HAP-1 (cell line): Measurements from ENCODE around the gene PEA15.

Experiments
- DNase-seq, 2 experiments: peaks; one replicate each; pipeline ENCODE4 v3.0.0-alpha.2; 2016 to 2020; ENCODE audit warnings: low spot score in 2 of 2
- H3K27me3 ChIP-seq: fragments of 250-450 bp; sonication (Bioruptor Pico); 2 replicates; pipeline ENCODE4 v1.5.1; 2020; ENCODE audit warnings: low read depth, mild to moderate bottlenecking, moderate library complexity
- H3K36me3 ChIP-seq: fragments of 250-450 bp; sonication (Bioruptor Pico); replicated peaks from 2 replicates; pipeline ENCODE4 v1.5.1; 2020; ENCODE audit warnings: mild to moderate bottlenecking
- H3K4me1 ChIP-seq: fragments of 250-450 bp; sonication (Bioruptor Pico); 2 replicates; pipeline ENCODE4 v1.5.1; 2020; ENCODE audit warnings: mild to moderate bottlenecking
- H3K4me3 ChIP-seq: fragments of 250-450 bp; sonication (Bioruptor Pico); 2 replicates; pipeline ENCODE4 v1.5.1; 2020; ENCODE audit warnings: mild to moderate bottlenecking, moderate library complexity
- H3K9me3 ChIP-seq: fragments of 250-450 bp; sonication (Bioruptor Pico); 2 replicates; pipeline ENCODE4 v1.5.1; 2020; ENCODE audit warnings: mild to moderate bottlenecking, moderate library complexity
- in situ Hi-C: fragments of 300-500 bp; cut with MboI; formaldehyde crosslinking; loops from 3 replicates; pipeline ENCODE4 v1.14.3; 2020; ENCODE audit warnings: low sequenced_read_pairs, inconsistent platforms, mixed read lengths

PEA15 gene

GRCh38 chr1:160189649-160190625 is 15.2 kb upstream of the PEA15 start, which contains the start of gene CASQ1:
Gene CASQ1, plus strand, starts transcription at chr1:160190575. Its CDS starts 177 bp downstream, at chr1:160190752.
- no peaks in the 10 kb centered on the region for H3K36me3 ChIP-seq
- in situ Hi-C loops, result loop anchor here (5.0 kb wide), 1 partner anchor 102 kb away; no protein-coding TSS in a partner anchor
- DNase-seq, result no peak
- H3K27me3 ChIP-seq, result peaks cover 2% of the 10 kb centered on the region; the same call in 1 of the 2 replicates
- no peak within 1 kb of the TSS for H3K4me3 ChIP-seq
- no peaks in the 10 kb centered on the region for H3K9me3 ChIP-seq
- H3K4me1 ChIP-seq, result peaks cover 4% of the 10 kb centered on the region; the same call in 1 of the 2 replicates

GRCh38 chr1:160191756-160192155 is 13.4 kb upstream of the PEA15 start:
- no peaks in the 10 kb centered on the region for H3K36me3 ChIP-seq
- no peak overlapping the region for H3K4me3 ChIP-seq
- in situ Hi-C loops, result loop anchor here (5.0 kb wide), 1 partner anchor 101 kb away; no protein-coding TSS in a partner anchor
- H3K27me3 ChIP-seq, result peaks cover 2% of the 10 kb centered on the region; the same call in 1 of the 2 replicates
- peaks cover 4% of the 10 kb centered on the region; the same call in 1 of the 2 replicates for H3K4me1 ChIP-seq
- no peaks in the 10 kb centered on the region for H3K9me3 ChIP-seq
- DNase-seq, result no peak

- H3K4me3 ChIP-seq, result no peak overlapping the region
- H3K27me3 ChIP-seq, result peaks cover 2% of the 10 kb centered on the region; the same call in 1 of the 2 replicates
- H3K9me3 ChIP-seq, result no peaks in the 10 kb centered on the region
- H3K4me1 ChIP-seq, result peaks cover 4% of the 10 kb centered on the region; the same call in 1 of the 2 replicates
- no peaks in the 10 kb centered on the region for H3K36me3 ChIP-seq
- in situ Hi-C loops, result loop anchor here (5.0 kb wide), 1 partner anchor 100 kb away; no protein-coding TSS in a partner anchor
- no peak for DNase-seq
These were observed 12.9 kb upstream of the PEA15 start for GRCh38 chr1:160192234-160192633.

GRCh38 chr1:160193091-160193819 is 11.9 kb upstream of the PEA15 start:
- in situ Hi-C loops, result loop anchor here (5.0 kb wide), 1 partner anchor 99 kb away; no protein-coding TSS in a partner anchor
- Histone ChIP-seq H3K36me3 (no peaks in the 10 kb centered on the region), H3K4me3 (no peak overlapping the region), H3K27me3 (peaks cover 2% of the 10 kb centered on the region; the same call in 1 of the 2 replicates), H3K4me1 (peaks cover 4% of the 10 kb centered on the region; the same call in 1 of the 2 replicates), H3K9me3 (no peaks in the 10 kb centered on the region)
- peak; percentile 72 to 93 for DNase-seq

GRCh38 chr1:160193832-160194736 is 11.1 kb upstream of the PEA15 start:
- no peaks in the 10 kb centered on the region for H3K9me3 ChIP-seq
- no peak for DNase-seq
- in situ Hi-C loops, result loop anchor here (5.0 kb wide), 1 partner anchor 98 kb away; no protein-coding TSS in a partner anchor
- H3K4me3 ChIP-seq, result no peak overlapping the region
- H3K4me1 ChIP-seq, result peaks cover 4% of the 10 kb centered on the region; the same call in 1 of the 2 replicates
- H3K36me3 ChIP-seq, result no peaks in the 10 kb centered on the region
- H3K27me3 ChIP-seq, result peaks cover 2% of the 10 kb centered on the region; the same call in 1 of the 2 replicates

- Histone ChIP-seq H3K27me3 (peaks cover 2% of the 10 kb centered on the region; the same call in 1 of the 2 replicates), H3K4me3 (no peak overlapping the region), H3K9me3 (no peaks in the 10 kb centered on the region), H3K4me1 (peaks cover 4% of the 10 kb centered on the region; the same call in 1 of the 2 replicates), H3K36me3 (no peaks in the 10 kb centered on the region)
- in situ Hi-C loops, result loop anchor here (5.0 kb wide), 1 partner anchor 98 kb away; no protein-coding TSS in a partner anchor
- no peak for DNase-seq
These were observed 10.5 kb upstream of the PEA15 start for GRCh38 chr1:160194737-160195059.

- in situ Hi-C loops, result no loop called here
- Histone ChIP-seq H3K36me3 (no peaks in the 10 kb centered on the region), H3K9me3 (no peaks in the 10 kb centered on the region), H3K4me1 (peaks cover 4% of the 10 kb centered on the region; the same call in 1 of the 2 replicates), H3K27me3 (peaks cover 2% of the 10 kb centered on the region; the same call in 1 of the 2 replicates), H3K4me3 (no peak overlapping the region)
- no peak for DNase-seq
These were observed 9.0 kb upstream of the PEA15 start for GRCh38 chr1:160196143-160196542.

- peaks cover 4% of the 10 kb centered on the region; the same call in 1 of the 2 replicates for H3K4me1 ChIP-seq
- DNase-seq, result no peak
- no peak overlapping the region for H3K4me3 ChIP-seq
- no peaks in the 10 kb centered on the region for H3K9me3 ChIP-seq
- H3K27me3 ChIP-seq, result peaks cover 2% of the 10 kb centered on the region; the same call in 1 of the 2 replicates
- no peaks in the 10 kb centered on the region for H3K36me3 ChIP-seq
- in situ Hi-C loops, result no loop called here
These were observed 8.0 kb upstream of the PEA15 start for GRCh38 chr1:160197231-160197630.

GRCh38 chr1:160200786-160201185 is 4.4 kb upstream of the PEA15 start:
- Histone ChIP-seq H3K36me3 (no peaks in the 10 kb centered on the region), H3K27me3 (no peaks in the 10 kb centered on the region), H3K4me1 (no peaks in the 10 kb centered on the region), H3K4me3 (no peak overlapping the region), H3K9me3 (no peaks in the 10 kb centered on the region)
- in situ Hi-C loops, result no loop called here
- DNase-seq, result no peak

- no peaks in the 10 kb centered on the region for H3K9me3 ChIP-seq
- DNase-seq, result no peak
- in situ Hi-C loops, result no loop called here
- no peaks in the 10 kb centered on the region for H3K27me3 ChIP-seq
- peaks cover 9% of the 10 kb centered on the region for H3K36me3 ChIP-seq
- peaks cover 6% of the 10 kb centered on the region; the same call in 1 of the 2 replicates for H3K4me1 ChIP-seq
- peak overlapping the region; percentile 93 for H3K4me3 ChIP-seq
These were observed 500 bp upstream of the PEA15 start for GRCh38 chr1:160204526-160205241.

- DNase-seq, result peak in 1 of 2 experiments; percentile 43
- in situ Hi-C loops, result no loop called here
- peaks cover 20% of the 10 kb centered on the region for H3K36me3 ChIP-seq
- H3K4me3 ChIP-seq, result peak overlapping the region; percentile 93
- H3K27me3 ChIP-seq, result no peaks in the 10 kb centered on the region
- peaks cover 6% of the 10 kb centered on the region; the same call in 1 of the 2 replicates for H3K4me1 ChIP-seq
- no peaks in the 10 kb centered on the region for H3K9me3 ChIP-seq
These were observed 829 bp downstream of the PEA15 start for GRCh38 chr1:160206036-160206389.
